Loucy (cell line): ENCODE results near the gene SERPINA1.
"Not testable (repeated sequence)": the region's sequence is repeated elsewhere in the genome, so short reads cannot be mapped to it uniquely, and the experiment has no call there.

Source experiments
- CTCF ChIP-seq: fragments of 200-600 bp; sonication (generic); conservative IDR thresholded peaks from 2 replicates; pipeline ENCODE4 v1.5.1; 2014; ENCODE audit warnings: mild to moderate bottlenecking, antibody characterized with exemption, low read length
- EZH2phosphoT487 ChIP-seq: fragments of 200-600 bp; IDR thresholded peaks from 2 replicates; pipeline ENCODE4 v1.6.1; 2018; ENCODE audit warnings: antibody characterized with exemption, mild to moderate bottlenecking, moderate library complexity, borderline replicate concordance

- not testable (repeated sequence) for TF ChIP-seq CTCF, EZH2phosphoT487
Observed at GRCh38 chr14:94369766-94370523, 18.5 kb downstream of the SERPINA1 start.
